ENCODE results near the gene PFKFB3. TPM values are rescaled to one million over a fixed set of nuclear protein-coding genes. Genes with fewer than 3 reads are reported as not detected.

The PFKFB3 gene
- total and polyA plus RNA-seq, 2 of the 13 experiments (the other 11 are each of a cell fraction or from before 2014, with no cell fraction given), result 1.2 to 13.3 TPM

DNA sequence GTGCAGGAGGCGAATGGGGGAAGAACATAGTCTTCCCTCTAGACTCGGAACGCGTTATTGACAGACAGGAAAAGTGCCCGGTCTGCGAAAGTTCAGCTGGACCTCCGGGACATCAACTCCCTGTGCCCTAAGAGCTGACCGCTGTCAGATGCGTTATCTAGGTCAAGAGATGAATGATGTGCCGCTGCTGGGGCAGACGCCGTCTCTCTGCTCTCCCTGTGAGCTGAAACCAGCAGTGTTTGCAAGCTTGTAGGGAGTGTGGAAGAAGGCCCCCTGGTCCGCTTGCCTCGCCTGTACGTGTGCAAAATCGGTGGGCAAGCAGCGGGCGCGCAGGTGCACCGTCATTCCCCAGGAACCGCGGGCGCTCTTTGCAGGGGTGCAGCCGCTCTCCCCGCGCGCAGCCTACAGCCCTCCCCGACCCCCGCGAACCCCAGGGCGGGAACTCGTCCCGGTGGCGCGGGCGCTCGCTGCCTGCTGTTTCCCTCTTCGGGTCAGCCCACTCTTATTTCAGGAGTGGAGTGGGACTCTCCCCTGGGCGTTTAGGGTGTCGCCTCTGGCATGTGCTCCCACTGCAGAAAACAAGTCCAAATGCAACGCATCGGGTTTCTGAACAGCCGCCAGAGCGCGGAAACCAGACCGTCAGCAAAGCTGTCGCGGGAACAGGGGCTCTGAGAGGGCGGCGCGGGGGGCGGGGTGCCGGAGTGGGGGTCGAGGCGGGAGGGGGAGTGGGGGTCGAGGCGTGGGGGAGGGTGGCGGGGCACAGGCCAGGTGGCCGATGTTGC, 1.8 kb upstream of the PFKFB3 start (continued):
- TF ChIP-seq ZNF598 (CRISPR knock-in tag; IDR thresholded peaks at IDR 0.05; ENCODE audit: borderline replicate concordance) (no peak), NR2C2 (CRISPR knock-in tag; IDR thresholded peaks at IDR 0.05; ENCODE audit: borderline replicate concordance) (no peak), ZNF441 (CRISPR knock-in tag; IDR thresholded peaks at IDR 0.05; ENCODE audit: borderline replicate concordance) (no peak), TMF1 (CRISPR knock-in tag; IDR thresholded peaks at IDR 0.05; ENCODE audit: low read depth) (no peak), ATAD3A (CRISPR knock-in tag; IDR thresholded peaks at IDR 0.05) (no peak), SIN3A (IDR thresholded peaks at IDR 0.05; ENCODE audit: borderline replicate concordance, low read depth, low read length) (no peak), HNRNPK (IDR thresholded peaks at IDR 0.05; ENCODE audit: low read depth, low read length, poor library complexity, severe bottlenecking) (no peak), GPN1 (CRISPR knock-in tag; IDR thresholded peaks at IDR 0.05; ENCODE audit: borderline replicate concordance) (no peak), HCFC1 (IDR thresholded peaks at IDR 0.05; ENCODE audit: low read depth, low read length) (no peak)
- TF ChIP-seq, protein P1, sequence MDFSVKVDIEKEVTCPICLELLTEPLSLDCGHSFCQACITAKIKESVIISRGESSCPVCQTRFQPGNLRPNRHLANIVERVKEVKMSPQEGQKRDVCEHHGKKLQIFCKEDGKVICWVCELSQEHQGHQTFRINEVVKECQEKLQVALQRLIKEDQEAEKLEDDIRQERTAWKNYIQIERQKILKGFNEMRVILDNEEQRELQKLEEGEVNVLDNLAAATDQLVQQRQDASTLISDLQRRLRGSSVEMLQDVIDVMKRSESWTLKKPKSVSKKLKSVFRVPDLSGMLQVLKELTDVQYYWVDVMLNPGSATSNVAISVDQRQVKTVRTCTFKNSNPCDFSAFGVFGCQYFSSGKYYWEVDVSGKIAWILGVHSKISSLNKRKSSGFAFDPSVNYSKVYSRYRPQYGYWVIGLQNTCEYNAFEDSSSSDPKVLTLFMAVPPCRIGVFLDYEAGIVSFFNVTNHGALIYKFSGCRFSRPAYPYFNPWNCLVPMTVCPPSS (IDR thresholded peaks at IDR 0.05), result no peak
- TF ChIP-seq, protein P2, sequence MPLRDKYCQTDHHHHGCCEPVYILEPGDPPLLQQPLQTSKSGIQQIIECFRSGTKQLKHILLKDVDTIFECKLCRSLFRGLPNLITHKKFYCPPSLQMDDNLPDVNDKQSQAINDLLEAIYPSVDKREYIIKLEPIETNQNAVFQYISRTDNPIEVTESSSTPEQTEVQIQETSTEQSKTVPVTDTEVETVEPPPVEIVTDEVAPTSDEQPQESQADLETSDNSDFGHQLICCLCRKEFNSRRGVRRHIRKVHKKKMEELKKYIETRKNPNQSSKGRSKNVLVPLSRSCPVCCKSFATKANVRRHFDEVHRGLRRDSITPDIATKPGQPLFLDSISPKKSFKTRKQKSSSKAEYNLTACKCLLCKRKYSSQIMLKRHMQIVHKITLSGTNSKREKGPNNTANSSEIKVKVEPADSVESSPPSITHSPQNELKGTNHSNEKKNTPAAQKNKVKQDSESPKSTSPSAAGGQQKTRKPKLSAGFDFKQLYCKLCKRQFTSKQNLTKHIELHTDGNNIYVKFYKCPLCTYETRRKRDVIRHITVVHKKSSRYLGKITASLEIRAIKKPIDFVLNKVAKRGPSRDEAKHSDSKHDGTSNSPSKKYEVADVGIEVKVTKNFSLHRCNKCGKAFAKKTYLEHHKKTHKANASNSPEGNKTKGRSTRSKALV (CRISPR knock-in tag; IDR thresholded peaks at IDR 0.05), result 0 out of 2 replicates have a peak, but pooled peaks have one; percentile 67
- TF ChIP-seq, protein P3, sequence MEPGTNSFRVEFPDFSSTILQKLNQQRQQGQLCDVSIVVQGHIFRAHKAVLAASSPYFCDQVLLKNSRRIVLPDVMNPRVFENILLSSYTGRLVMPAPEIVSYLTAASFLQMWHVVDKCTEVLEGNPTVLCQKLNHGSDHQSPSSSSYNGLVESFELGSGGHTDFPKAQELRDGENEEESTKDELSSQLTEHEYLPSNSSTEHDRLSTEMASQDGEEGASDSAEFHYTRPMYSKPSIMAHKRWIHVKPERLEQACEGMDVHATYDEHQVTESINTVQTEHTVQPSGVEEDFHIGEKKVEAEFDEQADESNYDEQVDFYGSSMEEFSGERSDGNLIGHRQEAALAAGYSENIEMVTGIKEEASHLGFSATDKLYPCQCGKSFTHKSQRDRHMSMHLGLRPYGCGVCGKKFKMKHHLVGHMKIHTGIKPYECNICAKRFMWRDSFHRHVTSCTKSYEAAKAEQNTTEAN (CRISPR knock-in tag; conservative IDR thresholded peaks at IDR 0.05), result peak; percentile 53; the same call in 1 of the 2 replicates
- TF ChIP-seq, protein P4, sequence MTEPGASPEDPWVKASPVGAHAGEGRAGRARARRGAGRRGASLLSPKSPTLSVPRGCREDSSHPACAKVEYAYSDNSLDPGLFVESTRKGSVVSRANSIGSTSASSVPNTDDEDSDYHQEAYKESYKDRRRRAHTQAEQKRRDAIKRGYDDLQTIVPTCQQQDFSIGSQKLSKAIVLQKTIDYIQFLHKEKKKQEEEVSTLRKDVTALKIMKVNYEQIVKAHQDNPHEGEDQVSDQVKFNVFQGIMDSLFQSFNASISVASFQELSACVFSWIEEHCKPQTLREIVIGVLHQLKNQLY (CRISPR knock-in tag; IDR thresholded peaks at IDR 0.05), result no peak
- TF ChIP-seq, protein P5, sequence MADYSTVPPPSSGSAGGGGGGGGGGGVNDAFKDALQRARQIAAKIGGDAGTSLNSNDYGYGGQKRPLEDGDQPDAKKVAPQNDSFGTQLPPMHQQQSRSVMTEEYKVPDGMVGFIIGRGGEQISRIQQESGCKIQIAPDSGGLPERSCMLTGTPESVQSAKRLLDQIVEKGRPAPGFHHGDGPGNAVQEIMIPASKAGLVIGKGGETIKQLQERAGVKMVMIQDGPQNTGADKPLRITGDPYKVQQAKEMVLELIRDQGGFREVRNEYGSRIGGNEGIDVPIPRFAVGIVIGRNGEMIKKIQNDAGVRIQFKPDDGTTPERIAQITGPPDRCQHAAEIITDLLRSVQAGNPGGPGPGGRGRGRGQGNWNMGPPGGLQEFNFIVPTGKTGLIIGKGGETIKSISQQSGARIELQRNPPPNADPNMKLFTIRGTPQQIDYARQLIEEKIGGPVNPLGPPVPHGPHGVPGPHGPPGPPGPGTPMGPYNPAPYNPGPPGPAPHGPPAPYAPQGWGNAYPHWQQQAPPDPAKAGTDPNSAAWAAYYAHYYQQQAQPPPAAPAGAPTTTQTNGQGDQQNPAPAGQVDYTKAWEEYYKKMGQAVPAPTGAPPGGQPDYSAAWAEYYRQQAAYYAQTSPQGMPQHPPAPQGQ (CRISPR knock-in tag; IDR thresholded peaks at IDR 0.05; ENCODE audit: borderline replicate concordance), result no peak
- TF ChIP-seq, protein P6, sequence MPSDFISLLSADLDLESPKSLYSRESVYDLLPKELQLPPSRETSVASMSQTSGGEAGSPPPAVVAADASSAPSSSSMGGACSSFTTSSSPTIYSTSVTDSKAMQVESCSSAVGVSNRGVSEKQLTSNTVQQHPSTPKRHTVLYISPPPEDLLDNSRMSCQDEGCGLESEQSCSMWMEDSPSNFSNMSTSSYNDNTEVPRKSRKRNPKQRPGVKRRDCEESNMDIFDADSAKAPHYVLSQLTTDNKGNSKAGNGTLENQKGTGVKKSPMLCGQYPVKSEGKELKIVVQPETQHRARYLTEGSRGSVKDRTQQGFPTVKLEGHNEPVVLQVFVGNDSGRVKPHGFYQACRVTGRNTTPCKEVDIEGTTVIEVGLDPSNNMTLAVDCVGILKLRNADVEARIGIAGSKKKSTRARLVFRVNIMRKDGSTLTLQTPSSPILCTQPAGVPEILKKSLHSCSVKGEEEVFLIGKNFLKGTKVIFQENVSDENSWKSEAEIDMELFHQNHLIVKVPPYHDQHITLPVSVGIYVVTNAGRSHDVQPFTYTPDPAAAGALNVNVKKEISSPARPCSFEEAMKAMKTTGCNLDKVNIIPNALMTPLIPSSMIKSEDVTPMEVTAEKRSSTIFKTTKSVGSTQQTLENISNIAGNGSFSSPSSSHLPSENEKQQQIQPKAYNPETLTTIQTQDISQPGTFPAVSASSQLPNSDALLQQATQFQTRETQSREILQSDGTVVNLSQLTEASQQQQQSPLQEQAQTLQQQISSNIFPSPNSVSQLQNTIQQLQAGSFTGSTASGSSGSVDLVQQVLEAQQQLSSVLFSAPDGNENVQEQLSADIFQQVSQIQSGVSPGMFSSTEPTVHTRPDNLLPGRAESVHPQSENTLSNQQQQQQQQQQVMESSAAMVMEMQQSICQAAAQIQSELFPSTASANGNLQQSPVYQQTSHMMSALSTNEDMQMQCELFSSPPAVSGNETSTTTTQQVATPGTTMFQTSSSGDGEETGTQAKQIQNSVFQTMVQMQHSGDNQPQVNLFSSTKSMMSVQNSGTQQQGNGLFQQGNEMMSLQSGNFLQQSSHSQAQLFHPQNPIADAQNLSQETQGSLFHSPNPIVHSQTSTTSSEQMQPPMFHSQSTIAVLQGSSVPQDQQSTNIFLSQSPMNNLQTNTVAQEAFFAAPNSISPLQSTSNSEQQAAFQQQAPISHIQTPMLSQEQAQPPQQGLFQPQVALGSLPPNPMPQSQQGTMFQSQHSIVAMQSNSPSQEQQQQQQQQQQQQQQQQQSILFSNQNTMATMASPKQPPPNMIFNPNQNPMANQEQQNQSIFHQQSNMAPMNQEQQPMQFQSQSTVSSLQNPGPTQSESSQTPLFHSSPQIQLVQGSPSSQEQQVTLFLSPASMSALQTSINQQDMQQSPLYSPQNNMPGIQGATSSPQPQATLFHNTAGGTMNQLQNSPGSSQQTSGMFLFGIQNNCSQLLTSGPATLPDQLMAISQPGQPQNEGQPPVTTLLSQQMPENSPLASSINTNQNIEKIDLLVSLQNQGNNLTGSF (CRISPR knock-in tag; IDR thresholded peaks at IDR 0.05), result no peak
